Tibial nerve (tissue), 4 donors: ENCODE results near the gene NID2.

Experiments
- CTCF ChIP-seq, 5 experiments: fragments of 200-600 bp in 3 of 5; fragments of 450-650 bp in 2 of 5; sonication (generic) in 3 of 5; IDR thresholded peaks; one replicate each; pipeline ENCODE4 v1.5.1; 2016 to 2019; ENCODE audit warnings: antibody characterized with exemption in 5 of 5, mild to moderate bottlenecking in 3 of 5, moderate library complexity in 2 of 5
- EP300 ChIP-seq, 2 donors: sonication (generic); formaldehyde crosslinking; IDR thresholded peaks; one replicate each; pipeline ENCODE4 v1.6.1; 2017; ENCODE audit warnings: antibody characterized with exemption in 2 of 2, mild to moderate bottlenecking in 1 of 2
- POLR2A ChIP-seq, 2 donors: fragments of 450-650 bp; IDR thresholded peaks; one replicate each; pipeline ENCODE4 v1.6.1; 2017; ENCODE audit warnings: antibody characterized with exemption in 2 of 2, mild to moderate bottlenecking in 2 of 2, moderate library complexity in 2 of 2

GRCh38 chr14:52011523-52011922, 57.3 kb downstream of the NID2 start:
- TF ChIP-seq POLR2A (IDR thresholded peaks at IDR 0.05), result no peak
- no peak for TF ChIP-seq CTCF (IDR thresholded peaks at IDR 0.05)
- no peak for TF ChIP-seq EP300 (IDR thresholded peaks at IDR 0.05)
